Activated T-cell treated with anti-CD3 and anti-CD28 coated beads, Interleukin-2, amount 50 U/mL, for 4 hours (primary cell): ENCODE data around the gene DOCK2. TPM values are rescaled to one million over a fixed set of nuclear protein-coding genes. Genes with fewer than 3 reads are reported as not detected.
"Not testable (repeated sequence)": the region's sequence is repeated elsewhere in the genome, so short reads cannot be mapped to it uniquely, and the experiment has no call there.

Source experiments
- ATAC-seq, 2 donors: fragments of 200-7000 bp; cut with Tn5 transposase; one replicate each; pipeline ENCODE4 v1.10.0; 2021
- DNase-seq: peaks from one replicate; pipeline ENCODE4 v3.0.0-alpha.2; 2020
- H3K27me3 Mint-ChIP-seq: one replicate; pipeline ENCODE4 v1.8.0; 2021; ENCODE audit warnings: low read depth, mixed read lengths
- H3K36me3 Mint-ChIP-seq: one replicate; pipeline ENCODE4 v1.8.0; 2022; ENCODE audit warnings: mixed read lengths; ENCODE audit not compliant: insufficient read depth
- H3K4me1 Mint-ChIP-seq: one replicate; pipeline ENCODE4 v1.8.0; 2021; ENCODE audit warnings: low read depth, mixed read lengths
- H3K4me3 Mint-ChIP-seq: one replicate; pipeline ENCODE4 v1.8.0; 2021; ENCODE audit warnings: mild to moderate bottlenecking, moderate library complexity, mixed read lengths
- H3K9me3 Mint-ChIP-seq: one replicate; pipeline ENCODE4 v1.8.0; 2021; ENCODE audit warnings: mixed read lengths
- total RNA-seq, 3 donors: library from RNA; stranded (reverse); gene quantifications; one replicate each; pipeline ENCODE4 v1.2.1, GENCODE V29; 2021

DOCK2 gene
- total RNA-seq, 3 donors from 2014 or later: 128 to 134 (median 132) TPM

DNA sequence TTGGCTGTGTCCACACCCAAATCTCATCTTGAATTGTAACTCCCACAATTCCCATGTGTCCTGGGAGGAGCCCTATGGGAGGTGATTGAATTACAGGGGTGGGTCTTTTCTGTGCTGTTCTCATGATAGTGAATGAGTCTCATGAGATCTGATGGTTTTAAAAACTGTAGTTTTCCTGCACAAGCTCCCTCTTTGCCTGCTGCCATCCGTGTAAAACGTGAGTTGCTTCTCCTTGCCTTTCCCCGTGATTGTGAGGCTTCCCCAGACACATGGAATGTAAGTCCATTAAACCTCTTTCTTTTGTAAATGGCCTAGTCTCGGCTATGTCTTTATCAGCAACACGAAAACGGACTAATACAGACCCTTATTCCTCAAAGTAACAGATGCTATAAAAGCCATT is 94.1 kb downstream of the DOCK2 start:
- no peak overlapping the region for H3K4me3 Mint-ChIP-seq
- no peak for ATAC-seq
- H3K9me3 Mint-ChIP-seq: no peaks in the 10 kb centered on the region
- H3K27me3 Mint-ChIP-seq: no peaks in the 10 kb centered on the region
- DNase-seq: no peak
- peaks cover 68% of the 10 kb centered on the region for H3K36me3 Mint-ChIP-seq
- peaks cover 25% of the 10 kb centered on the region for H3K4me1 Mint-ChIP-seq

DNA sequence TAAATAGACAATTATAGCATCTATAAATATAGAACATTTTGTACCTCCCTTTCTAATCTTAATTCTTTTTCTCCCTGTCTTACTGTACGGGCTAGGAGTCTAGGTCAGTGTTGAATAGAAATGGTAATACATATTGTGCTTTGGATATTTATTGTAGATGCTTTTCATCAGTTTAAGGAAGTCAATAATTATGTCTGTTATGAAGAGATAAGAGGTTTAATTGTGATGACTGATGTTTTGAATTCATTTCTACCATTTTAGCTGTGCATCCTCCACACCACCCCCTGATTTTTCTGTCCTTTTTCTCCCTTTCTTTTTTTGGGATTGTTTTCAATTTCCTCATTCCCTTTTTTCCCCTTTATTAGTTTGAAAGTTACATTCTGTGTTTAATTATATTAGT is 95.8 kb downstream of the DOCK2 start:
- no peak for ATAC-seq
- Mint-ChIP-seq H3K27me3 (no peaks in the 10 kb centered on the region), H3K9me3 (no peaks in the 10 kb centered on the region), H3K4me1 (peaks cover 27% of the 10 kb centered on the region), H3K36me3 (peaks cover 73% of the 10 kb centered on the region), H3K4me3 (no peak overlapping the region)
- no peak for DNase-seq

DNA sequence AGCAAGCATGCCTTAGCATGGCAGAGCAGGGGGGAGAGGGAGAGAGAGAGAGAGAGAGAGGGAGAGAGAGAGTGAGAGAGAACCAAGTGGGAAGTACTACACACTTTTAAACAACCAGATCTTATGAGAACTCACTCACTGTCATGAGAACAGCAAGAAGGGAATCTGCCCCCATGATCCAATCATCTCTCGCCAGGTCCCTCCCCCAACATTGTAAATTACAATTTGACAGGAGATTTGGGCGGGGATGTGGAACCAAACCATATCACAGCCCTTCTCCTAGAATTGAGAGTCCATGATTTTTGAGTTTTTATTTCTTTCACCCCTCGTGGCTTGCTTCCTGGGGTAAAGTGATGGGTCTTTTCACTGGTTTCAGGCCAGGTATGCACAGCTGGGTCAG is 98.8 kb downstream of the DOCK2 start:
- H3K4me1 Mint-ChIP-seq: peaks cover 23% of the 10 kb centered on the region
- H3K27me3 Mint-ChIP-seq: no peaks in the 10 kb centered on the region
- ATAC-seq (no peak), DNase-seq (no peak)
- no peak overlapping the region for H3K4me3 Mint-ChIP-seq
- no peaks in the 10 kb centered on the region for H3K9me3 Mint-ChIP-seq
- peaks cover 69% of the 10 kb centered on the region for H3K36me3 Mint-ChIP-seq

DNA sequence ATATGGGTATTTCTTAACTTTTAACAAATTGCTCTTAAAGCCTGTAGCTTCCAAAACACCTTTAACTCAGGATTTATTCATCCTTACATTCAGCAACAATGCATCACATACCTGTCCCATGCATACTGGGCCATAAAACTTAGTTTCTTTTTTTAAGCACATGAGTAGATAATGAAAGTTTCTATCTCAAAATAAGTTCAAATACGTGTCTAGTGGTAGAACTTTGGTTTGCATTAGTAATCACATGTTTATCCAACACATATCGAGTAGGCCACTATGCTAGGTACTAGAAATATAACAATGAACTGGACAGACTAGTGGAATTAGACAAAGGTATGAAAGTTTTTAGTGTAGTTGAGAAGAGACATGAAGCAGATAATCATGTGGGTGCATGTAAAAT is 99.6 kb downstream of the DOCK2 start:
- peaks cover 69% of the 10 kb centered on the region for H3K36me3 Mint-ChIP-seq
- no peaks in the 10 kb centered on the region for H3K9me3 Mint-ChIP-seq
- no peaks in the 10 kb centered on the region for H3K27me3 Mint-ChIP-seq
- H3K4me1 Mint-ChIP-seq: peaks cover 22% of the 10 kb centered on the region
- DNase-seq (no peak), ATAC-seq (no peak)
- H3K4me3 Mint-ChIP-seq: no peak overlapping the region

DNA sequence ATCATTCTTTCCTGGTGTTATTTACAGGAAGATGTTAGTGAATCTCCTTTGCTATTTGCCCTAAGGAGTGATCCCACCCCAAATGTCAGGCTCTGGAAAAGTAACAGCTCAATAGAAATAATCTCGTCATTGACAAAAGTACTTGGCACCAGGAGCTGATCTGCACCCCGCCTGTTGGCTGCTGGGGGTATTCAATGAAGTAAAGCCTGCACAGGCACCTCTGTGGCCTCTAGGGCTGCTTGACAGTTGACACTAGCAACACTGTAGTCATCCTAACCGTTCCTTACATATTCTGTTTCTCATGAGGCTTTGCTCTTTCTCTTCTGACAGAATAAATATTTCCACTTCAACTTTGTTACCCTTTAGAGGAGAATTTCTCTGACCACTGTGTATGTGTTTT is 103.4 kb downstream of the DOCK2 start:
- peaks cover 6% of the 10 kb centered on the region for H3K4me1 Mint-ChIP-seq
- no peaks in the 10 kb centered on the region for H3K9me3 Mint-ChIP-seq
- H3K36me3 Mint-ChIP-seq: peaks cover 65% of the 10 kb centered on the region
- H3K27me3 Mint-ChIP-seq: no peaks in the 10 kb centered on the region
- ATAC-seq (no peak), DNase-seq (no peak)
- H3K4me3 Mint-ChIP-seq: no peak overlapping the region

DNA sequence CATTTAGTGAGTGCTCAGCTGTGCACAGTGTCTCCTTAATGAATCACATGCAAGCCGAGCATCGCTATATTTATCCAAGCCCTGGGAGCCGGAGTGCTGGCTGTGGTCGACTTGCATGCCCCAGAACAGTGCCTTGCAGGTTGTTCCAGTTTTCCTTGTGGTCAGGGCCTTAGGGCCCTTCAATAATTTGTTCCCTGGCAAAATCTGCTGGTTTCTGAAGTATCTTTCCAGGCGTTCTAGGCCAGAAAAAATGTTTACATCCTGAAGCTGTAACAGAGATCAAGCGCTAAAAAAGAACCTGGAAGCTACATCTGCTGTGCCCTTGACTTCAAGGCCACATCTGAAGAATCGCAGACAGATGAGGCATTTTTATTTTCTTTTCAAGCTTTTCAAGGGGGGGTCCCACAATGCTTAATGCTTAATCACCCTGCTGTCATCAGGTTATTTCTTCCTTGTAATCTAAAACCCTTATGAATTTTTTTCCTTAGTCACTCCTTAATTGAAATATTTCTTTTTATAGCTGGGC is 105.8 kb downstream of the DOCK2 start:
- H3K4me3 Mint-ChIP-seq: no peak overlapping the region
- no peak for ATAC-seq
- H3K36me3 Mint-ChIP-seq: peaks cover 67% of the 10 kb centered on the region

DNA sequence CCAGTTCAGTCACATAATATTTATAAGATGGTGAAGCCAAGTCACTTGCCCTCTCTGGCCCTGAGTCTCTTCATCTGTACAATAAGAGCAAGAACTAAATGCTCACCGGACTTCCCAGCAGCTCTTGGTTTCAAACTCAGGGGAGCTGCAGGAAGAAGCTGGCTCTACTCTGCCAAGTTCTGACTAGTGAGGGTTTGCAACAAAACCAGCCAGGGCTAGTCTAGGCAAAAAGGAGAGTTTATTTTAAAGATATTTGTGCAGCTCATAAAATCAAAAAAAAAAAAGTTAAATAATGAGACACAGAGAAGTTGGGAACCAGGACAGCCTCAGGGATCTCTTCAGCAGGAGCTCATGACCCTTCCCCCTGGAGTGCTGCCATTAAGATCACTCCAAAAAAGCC is 107.3 kb downstream of the DOCK2 start:
- no peak overlapping the region for H3K4me3 Mint-ChIP-seq
- no peaks in the 10 kb centered on the region for H3K4me1 Mint-ChIP-seq
- H3K9me3 Mint-ChIP-seq: no peaks in the 10 kb centered on the region
- peaks cover 62% of the 10 kb centered on the region for H3K36me3 Mint-ChIP-seq
- H3K27me3 Mint-ChIP-seq: no peaks in the 10 kb centered on the region
- no peak for DNase-seq
- no peak for ATAC-seq

More for the DNA sequence above, 105.8 kb downstream of the DOCK2 start:
- no peak for DNase-seq
- H3K27me3 Mint-ChIP-seq: no peaks in the 10 kb centered on the region
- H3K9me3 Mint-ChIP-seq: no peaks in the 10 kb centered on the region
- H3K4me1 Mint-ChIP-seq: peaks cover 2% of the 10 kb centered on the region

- H3K4me1 Mint-ChIP-seq: no peaks in the 10 kb centered on the region
- peaks cover 67% of the 10 kb centered on the region for H3K36me3 Mint-ChIP-seq
- H3K9me3 Mint-ChIP-seq: no peaks in the 10 kb centered on the region
- H3K27me3 Mint-ChIP-seq: no peaks in the 10 kb centered on the region
- no peak overlapping the region for H3K4me3 Mint-ChIP-seq
- DNase-seq: no peak
- no peak for ATAC-seq
These were observed 108.5 kb downstream of the DOCK2 start for GRCh38 chr5:169745441-169746146.

- H3K4me1 Mint-ChIP-seq: no peaks in the 10 kb centered on the region
- peaks cover 67% of the 10 kb centered on the region for H3K36me3 Mint-ChIP-seq
- no peaks in the 10 kb centered on the region for H3K9me3 Mint-ChIP-seq
- no peaks in the 10 kb centered on the region for H3K27me3 Mint-ChIP-seq
- H3K4me3 Mint-ChIP-seq: no peak overlapping the region
- no peak for DNase-seq
- ATAC-seq: no peak
These were observed 109.1 kb downstream of the DOCK2 start for GRCh38 chr5:169746147-169746694.

DNA sequence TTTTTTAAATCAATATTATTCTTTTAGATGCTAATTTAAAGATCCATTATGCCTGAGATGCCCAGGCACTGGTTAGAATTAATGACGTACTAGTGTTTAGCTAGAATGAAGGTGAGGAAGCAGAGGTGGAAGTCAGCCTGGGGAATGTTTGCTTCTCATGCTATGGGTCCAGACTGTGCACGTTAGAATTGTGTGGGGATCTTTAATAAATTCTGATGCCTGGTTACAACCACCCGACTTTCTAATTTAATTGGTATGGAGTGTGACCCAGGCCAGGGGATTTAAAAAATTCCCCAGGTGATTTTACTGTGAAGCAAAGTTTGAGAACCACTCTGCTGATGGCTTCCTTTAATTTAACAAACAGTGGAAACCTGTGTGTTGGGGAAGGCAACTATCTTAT is 111.1 kb downstream of the DOCK2 start:
- peaks cover 73% of the 10 kb centered on the region for H3K36me3 Mint-ChIP-seq
- H3K9me3 Mint-ChIP-seq: no peaks in the 10 kb centered on the region
- no peaks in the 10 kb centered on the region for H3K27me3 Mint-ChIP-seq
- H3K4me3 Mint-ChIP-seq: no peak overlapping the region
- DNase-seq (no peak), ATAC-seq (no peak)
- H3K4me1 Mint-ChIP-seq: no peaks in the 10 kb centered on the region

- Mint-ChIP-seq H3K36me3 (peaks cover 74% of the 10 kb centered on the region), H3K4me3 (no peak overlapping the region), H3K27me3 (no peaks in the 10 kb centered on the region), H3K9me3 (no peaks in the 10 kb centered on the region), H3K4me1 (no peaks in the 10 kb centered on the region)
- DNase-seq (no peak), ATAC-seq (no peak)
These were observed 112.2 kb downstream of the DOCK2 start for GRCh38 chr5:169749295-169749694.

DNA sequence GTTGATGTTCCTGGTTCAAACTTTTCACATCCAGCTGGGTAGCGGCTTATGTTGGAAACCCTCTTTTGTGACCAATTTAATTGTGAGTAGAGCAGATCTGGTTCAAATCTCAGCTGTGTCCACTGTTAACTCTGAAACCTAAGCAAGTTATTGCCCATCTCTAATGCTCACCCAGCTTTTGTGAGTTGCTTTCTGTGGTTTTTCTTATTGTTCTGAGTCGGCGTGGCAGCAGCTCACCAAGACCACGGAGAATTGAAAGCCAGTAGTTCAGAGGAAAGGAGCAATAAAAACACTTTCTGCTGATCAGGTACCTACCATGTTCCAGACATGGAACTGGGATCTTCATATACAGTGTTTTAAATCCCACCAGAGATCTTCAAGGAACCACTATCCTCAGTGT is 114.4 kb downstream of the DOCK2 start:
- DNase-seq: no peak
- Mint-ChIP-seq H3K4me3 (no peak overlapping the region), H3K27me3 (no peaks in the 10 kb centered on the region), H3K4me1 (no peaks in the 10 kb centered on the region), H3K36me3 (peaks cover 57% of the 10 kb centered on the region), H3K9me3 (no peaks in the 10 kb centered on the region)
- no peak for ATAC-seq

DNA sequence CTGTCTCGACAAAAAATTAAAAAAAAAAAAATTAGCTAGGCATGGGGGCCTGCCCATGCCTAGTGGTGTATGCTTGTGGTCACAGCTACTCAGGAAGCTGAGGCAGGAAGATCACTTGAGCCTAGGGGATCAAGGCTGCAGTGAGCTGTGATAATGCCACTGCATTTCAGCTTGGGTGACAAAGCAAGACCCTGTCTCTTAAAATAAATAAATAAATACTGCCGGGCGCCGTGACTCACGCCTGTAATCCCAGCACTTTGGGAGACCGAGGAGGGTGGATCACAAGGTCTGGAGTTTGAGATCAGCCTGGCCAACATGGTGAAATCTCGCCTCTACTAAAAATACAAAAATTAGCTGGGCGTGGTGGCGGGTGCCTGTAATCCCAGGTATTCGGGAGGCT is 115.5 kb downstream of the DOCK2 start:
- peaks cover 50% of the 10 kb centered on the region for H3K36me3 Mint-ChIP-seq
- ATAC-seq: not testable (repeated sequence)

GRCh38 chr5:169753795-169754194 is 116.7 kb downstream of the DOCK2 start:
- H3K27me3 Mint-ChIP-seq: no peaks in the 10 kb centered on the region
- H3K9me3 Mint-ChIP-seq: no peaks in the 10 kb centered on the region
- peaks cover 52% of the 10 kb centered on the region for H3K36me3 Mint-ChIP-seq
- H3K4me1 Mint-ChIP-seq: no peaks in the 10 kb centered on the region
- no peak for DNase-seq
- ATAC-seq: no peak
- no peak overlapping the region for H3K4me3 Mint-ChIP-seq

More for the DNA sequence above, 115.5 kb downstream of the DOCK2 start:
- DNase-seq, H3K4me3 Mint-ChIP-seq, H3K4me1 Mint-ChIP-seq, H3K27me3 Mint-ChIP-seq, H3K9me3 Mint-ChIP-seq: not testable (repeated sequence)

DNA sequence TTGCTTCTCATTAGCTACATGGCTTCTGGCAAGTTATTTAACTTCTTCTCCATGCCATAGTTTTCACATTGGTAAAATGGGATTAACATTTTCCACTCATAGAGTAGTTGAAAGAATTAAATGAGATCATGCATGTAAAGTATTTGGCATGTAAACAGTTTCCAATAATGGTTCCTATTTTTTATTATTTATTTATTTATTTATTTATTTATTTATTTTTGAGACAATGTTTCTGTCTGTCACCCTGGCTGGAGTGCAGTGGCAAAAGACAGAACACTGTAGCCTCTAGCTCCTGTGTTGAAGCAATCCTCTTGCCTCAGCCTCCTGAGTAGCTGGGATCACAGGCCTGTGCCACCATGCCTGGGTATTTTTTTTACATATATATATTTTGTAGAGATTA is 117.7 kb downstream of the DOCK2 start:
- Mint-ChIP-seq H3K4me3 (no peak overlapping the region), H3K4me1 (no peaks in the 10 kb centered on the region), H3K9me3 (no peaks in the 10 kb centered on the region), H3K36me3 (peaks cover 49% of the 10 kb centered on the region), H3K27me3 (no peaks in the 10 kb centered on the region)
- DNase-seq (no peak), ATAC-seq (no peak)
